ENCODE measurements around the gene C1orf56. TPM values are rescaled to one million over a fixed set of nuclear protein-coding genes. Genes with fewer than 3 reads are reported as not detected.

The C1orf56 gene
- total and polyA plus RNA-seq, 2 of the 13 experiments (the other 11 are each of a cell fraction or from before 2014, with no cell fraction given), result 1.5 to 3.2 TPM

DNA sequence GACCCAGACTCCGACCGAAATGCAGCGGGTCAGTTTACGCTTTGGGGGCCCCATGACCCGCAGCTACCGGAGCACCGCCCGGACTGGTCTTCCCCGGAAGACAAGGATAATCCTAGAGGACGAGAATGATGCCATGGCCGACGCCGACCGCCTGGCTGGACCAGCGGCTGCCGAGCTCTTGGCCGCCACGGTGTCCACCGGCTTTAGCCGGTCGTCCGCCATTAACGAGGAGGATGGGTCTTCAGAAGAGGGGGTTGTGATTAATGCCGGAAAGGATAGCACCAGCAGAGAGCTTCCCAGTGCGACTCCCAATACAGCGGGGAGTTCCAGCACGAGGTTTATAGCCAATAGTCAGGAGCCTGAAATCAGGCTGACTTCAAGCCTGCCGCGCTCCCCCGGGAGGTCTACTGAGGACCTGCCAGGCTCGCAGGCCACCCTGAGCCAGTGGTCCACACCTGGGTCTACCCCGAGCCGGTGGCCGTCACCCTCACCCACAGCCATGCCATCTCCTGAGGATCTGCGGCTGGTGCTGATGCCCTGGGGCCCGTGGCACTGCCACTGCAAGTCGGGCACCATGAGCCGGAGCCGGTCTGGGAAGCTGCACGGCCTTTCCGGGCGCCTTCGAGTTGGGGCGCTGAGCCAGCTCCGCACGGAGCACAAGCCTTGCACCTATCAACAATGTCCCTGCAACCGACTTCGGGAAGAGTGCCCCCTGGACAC is 534 bp downstream of the C1orf56 start (continued):
- TF ChIP-seq ZNF607 (CRISPR knock-in tag; IDR thresholded peaks at IDR 0.05; ENCODE audit: borderline replicate concordance) (peak; percentile 58; the same call in 1 of the 2 replicates), FOXC1 (CRISPR knock-in tag; IDR thresholded peaks at IDR 0.05; ENCODE audit: borderline replicate concordance) (peak; percentile 29; the same call in 1 of the 2 replicates), ZNF790 (CRISPR knock-in tag; IDR thresholded peaks at IDR 0.05; ENCODE audit: borderline replicate concordance) (no peak), REL (CRISPR knock-in tag; conservative IDR thresholded peaks at IDR 0.05) (no peak), ZNF160 (CRISPR knock-in tag; IDR thresholded peaks at IDR 0.05) (0 out of 2 replicates have a peak, but pooled peaks have one; percentile 65), ZNF331 (CRISPR knock-in tag; IDR thresholded peaks at IDR 0.05) (no peak; the same call in 1 of the 2 replicates), RBFOX2 (IDR thresholded peaks at IDR 0.05; ENCODE audit: low read depth, low read length) (peak; percentile 48; the same call in 1 of the 2 replicates), ZNF703 (CRISPR knock-in tag; IDR thresholded peaks at IDR 0.05; ENCODE audit: borderline replicate concordance) (peak; percentile 81; the same call in 1 of the 2 replicates), GLI4 (CRISPR knock-in tag; IDR thresholded peaks at IDR 0.05; ENCODE audit: borderline replicate concordance) (peak; percentile 84; the same call in 1 of the 2 replicates), ZNF775 (CRISPR knock-in tag; IDR thresholded peaks at IDR 0.05; ENCODE audit: borderline replicate concordance) (no peak)
- TF ChIP-seq, protein P1, sequence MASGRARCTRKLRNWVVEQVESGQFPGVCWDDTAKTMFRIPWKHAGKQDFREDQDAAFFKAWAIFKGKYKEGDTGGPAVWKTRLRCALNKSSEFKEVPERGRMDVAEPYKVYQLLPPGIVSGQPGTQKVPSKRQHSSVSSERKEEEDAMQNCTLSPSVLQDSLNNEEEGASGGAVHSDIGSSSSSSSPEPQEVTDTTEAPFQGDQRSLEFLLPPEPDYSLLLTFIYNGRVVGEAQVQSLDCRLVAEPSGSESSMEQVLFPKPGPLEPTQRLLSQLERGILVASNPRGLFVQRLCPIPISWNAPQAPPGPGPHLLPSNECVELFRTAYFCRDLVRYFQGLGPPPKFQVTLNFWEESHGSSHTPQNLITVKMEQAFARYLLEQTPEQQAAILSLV (CRISPR knock-in tag; IDR thresholded peaks at IDR 0.05; ENCODE audit: borderline replicate concordance), result 0 out of 2 replicates have a peak, but pooled peaks have one; percentile 9
